GM21360 (cell line): ENCODE data around the gene NTRK2.

Experiments used
- ATAC-seq: cut with Tn5 transposase; IDR thresholded peaks from one replicate; pipeline ENCODE4 v1.9.1; 2021; ENCODE audit warnings: mild to moderate bottlenecking, moderate library complexity; ENCODE audit not compliant: unreplicated experiment

NTRK2 gene

GRCh38 chr9:84845956-84846900, 176.7 kb downstream of the NTRK2 start:
- no peak for ATAC-seq

- ATAC-seq, result no peak
Observed at GRCh38 chr9:84846906-84847305, 177.4 kb downstream of the NTRK2 start.

- ATAC-seq, result no peak
Observed at GRCh38 chr9:84849049-84849448, 179.5 kb downstream of the NTRK2 start.

DNA sequence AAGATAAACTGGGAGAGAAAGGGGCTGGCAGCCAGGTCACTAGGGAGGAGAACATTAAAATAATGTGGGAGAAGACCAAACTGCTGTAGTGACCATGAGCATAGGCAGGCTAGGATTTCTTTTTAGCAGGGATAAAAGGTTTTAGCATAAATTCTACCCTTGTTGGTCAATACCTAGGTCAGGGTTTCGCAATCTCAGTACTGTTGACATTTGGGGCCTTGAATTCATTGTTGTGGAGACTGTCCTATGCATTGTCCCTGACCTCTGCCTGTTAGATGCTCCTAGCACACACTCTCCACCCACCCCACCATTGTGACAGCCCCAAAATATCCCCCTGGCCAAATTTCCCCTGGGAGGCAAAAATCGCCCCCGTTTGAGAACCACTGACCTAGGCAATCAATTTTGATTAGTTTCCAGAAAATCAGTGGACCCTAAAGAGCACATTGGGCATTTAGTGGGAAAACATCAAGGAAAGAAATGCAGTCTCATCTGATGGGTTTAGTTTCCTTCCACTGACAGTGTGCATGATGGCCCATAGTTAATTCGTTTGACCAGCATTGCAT, 181.4 kb downstream of the NTRK2 start:
- ATAC-seq, result no peak

GRCh38 chr9:84851935-84852585, 182.5 kb downstream of the NTRK2 start:
- ATAC-seq, result no peak

- no peak for ATAC-seq
Observed at GRCh38 chr9:84852617-84853301, 183.2 kb downstream of the NTRK2 start.

DNA sequence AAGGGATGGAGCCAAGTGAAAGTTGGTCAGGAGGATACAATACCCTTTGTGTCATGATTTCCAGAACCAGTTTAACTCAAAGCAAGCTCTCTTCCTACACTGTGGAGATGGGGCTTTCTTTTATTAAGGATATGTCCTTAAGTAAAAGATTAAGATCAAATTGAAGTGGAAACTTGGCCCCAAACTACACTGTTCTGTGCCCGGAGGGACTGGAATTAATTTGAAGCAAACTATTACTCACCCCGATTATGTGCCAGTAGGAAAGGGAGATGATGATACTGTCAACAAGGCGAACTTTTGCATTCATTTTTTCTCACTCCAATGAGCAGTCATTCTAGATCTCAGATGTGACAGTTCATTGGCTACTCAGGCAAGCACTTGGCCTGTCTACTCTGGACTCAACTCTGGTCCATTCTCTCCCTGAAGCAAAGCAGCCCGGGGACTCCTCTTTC, 186.7 kb downstream of the NTRK2 start:
- no peak for ATAC-seq

DNA sequence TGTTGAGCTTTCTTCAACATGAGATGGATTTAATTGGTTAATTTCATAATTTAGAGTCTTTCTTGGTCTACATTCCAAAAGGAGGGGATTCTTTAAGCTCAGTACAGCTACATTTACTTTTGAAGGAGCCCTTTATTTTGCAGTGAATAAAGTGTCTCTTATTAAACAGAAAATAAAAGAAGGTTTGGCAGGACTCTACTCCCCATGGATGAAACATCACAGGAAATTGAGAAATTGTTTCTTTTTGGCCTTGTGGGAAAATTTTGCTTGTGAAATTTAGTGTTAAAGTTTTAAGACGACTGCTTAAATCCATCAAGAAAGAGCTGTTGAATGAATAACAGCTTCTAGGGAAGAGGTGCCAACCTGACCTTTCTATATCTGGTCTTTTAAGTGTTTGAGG, 187.7 kb downstream of the NTRK2 start:
- no peak for ATAC-seq

- ATAC-seq, result no peak
Observed at GRCh38 chr9:84858364-84858763, 188.8 kb downstream of the NTRK2 start.

DNA sequence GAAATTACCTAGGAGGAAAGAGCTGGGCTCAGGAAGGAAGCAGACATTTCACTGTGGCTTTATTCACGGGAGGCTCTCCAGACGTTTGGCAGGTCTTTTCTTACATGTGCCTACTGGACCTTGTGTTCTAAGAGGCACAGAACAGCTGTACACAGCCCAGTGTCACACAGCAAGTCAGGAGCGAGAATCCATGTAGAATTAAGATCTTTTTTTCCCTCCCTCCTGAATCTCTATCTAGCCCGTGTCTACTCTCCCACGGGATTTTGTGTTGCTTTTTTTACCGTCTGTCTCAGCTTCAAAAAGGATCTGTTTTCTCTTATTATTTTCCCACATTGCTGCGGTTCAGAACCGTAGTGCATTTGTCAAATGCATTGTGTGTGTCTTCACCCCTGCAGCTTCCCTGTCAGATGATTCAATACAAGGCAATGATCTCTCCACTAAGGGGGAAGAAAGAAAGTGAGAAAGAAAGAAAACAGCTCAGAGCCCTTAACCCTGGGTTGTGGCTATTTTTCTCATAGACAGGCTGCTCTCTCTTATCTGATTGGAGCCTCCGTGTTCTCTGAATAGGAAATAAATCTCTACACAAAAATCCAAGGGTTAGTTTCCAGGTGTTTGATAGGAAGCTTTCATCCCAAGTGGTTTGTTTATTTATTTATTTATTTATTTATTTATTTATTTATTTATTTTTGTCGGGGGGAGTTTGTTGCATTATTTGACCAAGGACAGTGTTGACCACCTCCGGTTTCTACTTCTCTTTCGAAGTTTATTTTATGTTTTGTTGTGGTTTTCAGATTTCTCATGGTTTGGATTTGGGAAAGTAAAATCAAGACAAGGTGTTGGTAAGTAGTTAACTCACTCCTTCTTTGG, 191.0 kb downstream of the NTRK2 start:
- ATAC-seq, result no peak

- ATAC-seq, result no peak
Observed at GRCh38 chr9:84861455-84861854, 191.9 kb downstream of the NTRK2 start.

DNA sequence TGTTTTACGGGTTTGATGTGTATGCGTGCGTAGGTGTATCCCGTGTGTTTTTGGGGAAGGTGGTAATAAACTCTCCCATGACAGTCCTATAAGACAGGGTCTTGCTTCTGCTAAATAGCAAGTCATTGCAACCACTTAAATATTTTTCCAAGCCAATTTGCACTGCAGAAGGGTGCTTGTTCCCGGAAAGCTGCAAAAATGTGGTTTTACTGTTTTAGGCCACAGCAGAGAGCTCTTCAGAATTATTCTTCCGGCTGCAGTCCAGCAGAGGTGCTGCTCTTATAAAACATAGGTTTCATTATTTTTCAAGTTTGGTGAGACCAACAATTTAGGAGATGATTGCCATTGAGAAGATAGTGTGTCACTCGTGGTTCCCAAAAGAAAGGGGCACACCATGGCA, 192.8 kb downstream of the NTRK2 start:
- ATAC-seq, result no peak

GRCh38 chr9:84862810-84863287, 193.3 kb downstream of the NTRK2 start:
- ATAC-seq, result no peak

GRCh38 chr9:84863372-84863771, 193.8 kb downstream of the NTRK2 start:
- no peak for ATAC-seq

DNA sequence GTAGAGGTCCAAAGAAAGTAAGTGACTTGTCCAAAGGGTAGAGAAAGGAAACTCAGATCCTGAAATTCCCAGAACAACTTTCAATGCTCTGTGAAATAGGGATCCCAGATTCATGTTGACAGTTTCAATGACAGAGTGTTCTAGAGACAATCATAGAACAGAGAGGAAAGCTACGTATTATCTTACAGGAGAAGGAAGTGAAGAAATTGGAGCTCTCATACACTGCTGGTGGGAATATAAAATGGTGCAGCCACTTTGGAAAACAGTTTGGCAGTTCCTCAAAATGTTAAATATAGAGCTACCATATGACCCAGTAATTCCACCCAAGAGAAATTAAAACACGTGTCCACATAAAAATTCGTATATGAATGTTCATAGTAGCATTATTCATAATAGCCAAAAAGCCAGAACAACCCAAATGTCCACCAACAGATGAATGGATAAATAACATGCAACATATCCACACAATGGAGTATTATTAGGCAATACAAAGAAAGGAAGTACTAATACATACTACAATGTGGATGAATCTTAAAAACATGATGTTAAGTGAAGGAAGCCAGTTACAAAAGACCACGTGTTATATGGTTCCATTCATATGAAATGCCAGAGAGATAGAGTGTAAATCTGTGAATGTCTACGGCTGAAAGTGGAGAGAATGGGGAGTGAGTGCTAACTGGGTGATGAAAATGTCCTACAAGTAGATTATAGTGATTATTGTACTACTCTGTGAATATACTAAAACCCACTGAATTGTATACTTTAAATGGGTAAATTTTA, 197.1 kb downstream of the NTRK2 start:
- no peak for ATAC-seq

- no peak for ATAC-seq
Observed at GRCh38 chr9:84867186-84867585, 197.7 kb downstream of the NTRK2 start.

- ATAC-seq, result no peak
Observed at GRCh38 chr9:84869091-84869490, 199.6 kb downstream of the NTRK2 start.

- ATAC-seq, result no peak
Observed at GRCh38 chr9:84871983-84872382, 202.5 kb downstream of the NTRK2 start.

- ATAC-seq, result no peak
Observed at GRCh38 chr9:84874022-84874421, 204.5 kb downstream of the NTRK2 start.
